ENCODE data around the gene IBA57. TPM values are rescaled to one million over a fixed set of nuclear protein-coding genes. Genes with fewer than 3 reads are reported as not detected.
A peak's percentile ranks its signal among the peaks of the same experiment; 100 is the strongest.

IBA57 gene
- total RNA-seq: 10 to 100 TPM; 11.5 to 12.9 (median 11.8) TPM
- long read RNA-seq, donor 1, full-length matches to known transcripts: 6 of 9 reads
- long read RNA-seq, donor 1, partial matches to known transcripts: 0 of 9 reads
- long read RNA-seq, donor 1, other reads (novel, unspliced or antisense): 3 of 9 reads
- long read RNA-seq, donor 2, full-length matches to known transcripts: 4 of 7 reads
- long read RNA-seq, donor 2, partial matches to known transcripts: 0 of 7 reads
- long read RNA-seq, donor 2, other reads (novel, unspliced or antisense): 3 of 7 reads

GRCh38 chr1:228165372-228166169, at the start of gene IBA57:
IBA57 (plus strand) TSS chr1:228165804; CDS start chr1:228165817, 13 bp downstream.
- Histone ChIP-seq H3K9me3 (no peaks in the 10 kb centered on the region), H3K36me3 (ENCODE audit: low read depth) (no peaks in the 10 kb centered on the region), H3K4me1 (ENCODE audit: low read depth) (peaks cover 18% of the 10 kb centered on the region), H3K4me3 (peak within 1 kb of the TSS; percentile 44)
- DNase-seq (peak; percentile 99 to 100 (median 99)), ATAC-seq (peak; percentile 90)
- peak; percentile 84 for TF ChIP-seq CTCF (IDR thresholded peaks at IDR 0.05)
- intact Hi-C loops (cut with DNase I, micrococcal nuclease): no loop called here

- Histone ChIP-seq H3K4me1 (ENCODE audit: low read depth) (no peaks in the 10 kb centered on the region), H3K9me3 (no peaks in the 10 kb centered on the region), H3K36me3 (ENCODE audit: low read depth) (no peaks in the 10 kb centered on the region), H3K4me3 (no peak overlapping the region)
- no peak for TF ChIP-seq CTCF (IDR thresholded peaks at IDR 0.05)
- no peak for ATAC-seq
- DNase-seq: no peak
- intact Hi-C loops (cut with DNase I, micrococcal nuclease): no loop called here
Measured at GRCh38 chr1:228117335-228117734, 48.3 kb upstream of the IBA57 start.

- Histone ChIP-seq H3K9me3 (no peaks in the 10 kb centered on the region), H3K36me3 (ENCODE audit: low read depth) (no peaks in the 10 kb centered on the region), H3K4me1 (ENCODE audit: low read depth) (no peaks in the 10 kb centered on the region), H3K4me3 (no peak overlapping the region)
- no peak for ATAC-seq
- intact Hi-C loops (cut with DNase I, micrococcal nuclease): no loop called here
- DNase-seq: no peak
- TF ChIP-seq CTCF (IDR thresholded peaks at IDR 0.05): no peak
Measured at GRCh38 chr1:228118040-228118439, 47.6 kb upstream of the IBA57 start.

GRCh38 chr1:228120351-228120750, 45.3 kb upstream of the IBA57 start:
- DNase-seq (no peak), ATAC-seq (no peak)
- no peak overlapping the region for H3K4me3 ChIP-seq
- no peaks in the 10 kb centered on the region for H3K9me3 ChIP-seq
- no peaks in the 10 kb centered on the region for H3K4me1 ChIP-seq (ENCODE audit: low read depth)
- intact Hi-C loops (cut with DNase I, micrococcal nuclease): no loop called here
- TF ChIP-seq CTCF (IDR thresholded peaks at IDR 0.05): no peak
- no peaks in the 10 kb centered on the region for H3K36me3 ChIP-seq (ENCODE audit: low read depth)

GRCh38 chr1:228120857-228121489, 44.6 kb upstream of the IBA57 start:
- Histone ChIP-seq H3K9me3 (no peaks in the 10 kb centered on the region), H3K36me3 (ENCODE audit: low read depth) (no peaks in the 10 kb centered on the region), H3K4me1 (ENCODE audit: low read depth) (no peaks in the 10 kb centered on the region), H3K4me3 (no peak overlapping the region)
- DNase-seq: no peak
- intact Hi-C loops (cut with DNase I, micrococcal nuclease): no loop called here
- no peak for ATAC-seq
- TF ChIP-seq CTCF (IDR thresholded peaks at IDR 0.05): no peak

Measured in mucosa of descending colon (tissue), 3 donors.